ENCODE results near the gene TRIM31.
A peak's percentile ranks its signal among the peaks of the same experiment; 100 is the strongest.
"Not testable (repeated sequence)": the region's sequence is repeated elsewhere in the genome, so short reads cannot be mapped to it uniquely, and the experiment has no call there.

TRIM31 gene

DNA sequence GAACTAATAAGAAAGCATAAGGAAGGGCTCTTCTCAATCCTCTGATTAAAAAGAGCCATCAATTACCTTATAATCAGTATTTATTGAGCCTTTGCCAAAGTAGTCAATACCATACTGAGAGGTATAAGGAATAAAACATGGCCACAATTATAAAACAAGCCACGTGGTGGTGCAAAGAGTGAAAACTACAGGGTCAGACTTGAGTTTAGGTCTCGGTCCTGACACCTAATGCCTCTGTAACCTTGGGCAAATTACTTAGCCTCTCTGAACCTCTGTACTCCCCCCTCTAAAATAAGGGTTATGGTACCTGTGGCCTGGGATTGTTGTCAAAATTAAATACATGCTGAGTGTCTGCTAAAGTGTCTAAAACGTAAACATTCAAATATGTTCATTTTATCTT lies 36.3 kb upstream of the TRIM31 start:
- DNase-seq = no peak

GRCh38 chr6:30147096-30147495 lies 34.2 kb upstream of the TRIM31 start:
- DNase-seq = no peak

GRCh38 chr6:30145818-30146217 lies 32.9 kb upstream of the TRIM31 start:
- no peak for DNase-seq

- no peak for DNase-seq
These were observed 31.9 kb upstream of the TRIM31 start for GRCh38 chr6:30144811-30145210.

DNA sequence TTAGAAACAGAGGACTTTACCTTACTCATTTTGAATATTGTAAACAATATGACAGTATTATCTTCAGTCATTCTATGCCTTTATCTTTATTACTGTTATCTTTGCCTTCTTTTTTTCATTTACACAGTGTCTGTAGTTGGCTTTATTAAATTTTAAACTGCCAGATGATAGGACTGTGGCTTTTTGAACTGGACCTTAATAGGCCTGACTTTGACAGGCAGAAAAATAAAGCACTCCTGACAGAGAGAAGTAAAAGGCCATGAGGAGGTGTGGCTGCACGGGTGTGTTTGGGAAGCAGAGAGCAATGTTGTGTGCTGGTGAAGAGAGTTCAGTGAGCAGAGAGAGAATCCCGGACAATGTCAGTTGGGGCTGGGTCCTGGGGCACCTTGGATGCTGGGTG lies 30.9 kb upstream of the TRIM31 start:
- DNase-seq = no peak

GRCh38 chr6:30142665-30143064 lies 29.8 kb upstream of the TRIM31 start:
- no peak for DNase-seq

GRCh38 chr6:30140240-30140639 lies 27.4 kb upstream of the TRIM31 start:
- DNase-seq = not testable (repeated sequence)

GRCh38 chr6:30136570-30137286 lies 23.8 kb upstream of the TRIM31 start:
- DNase-seq = peak in 1 of 5 donors; percentile 51

GRCh38 chr6:30135757-30136156 lies 22.9 kb upstream of the TRIM31 start, which contains the start of gene TRIM40:
Gene TRIM40, plus strand, starts transcription at chr6:30136140. Its CDS starts 897 bp downstream, at chr6:30137037.
- no peak for DNase-seq

GRCh38 chr6:30135147-30135546 lies 22.3 kb upstream of the TRIM31 start:
- DNase-seq = no peak

GRCh38 chr6:30131947-30132497 lies 19.1 kb upstream of the TRIM31 start:
- no peak for DNase-seq

GRCh38 chr6:30130887-30131862 lies 18.3 kb upstream of the TRIM31 start:
- peak; percentile 35 to 82 (median 63) for DNase-seq

DNA sequence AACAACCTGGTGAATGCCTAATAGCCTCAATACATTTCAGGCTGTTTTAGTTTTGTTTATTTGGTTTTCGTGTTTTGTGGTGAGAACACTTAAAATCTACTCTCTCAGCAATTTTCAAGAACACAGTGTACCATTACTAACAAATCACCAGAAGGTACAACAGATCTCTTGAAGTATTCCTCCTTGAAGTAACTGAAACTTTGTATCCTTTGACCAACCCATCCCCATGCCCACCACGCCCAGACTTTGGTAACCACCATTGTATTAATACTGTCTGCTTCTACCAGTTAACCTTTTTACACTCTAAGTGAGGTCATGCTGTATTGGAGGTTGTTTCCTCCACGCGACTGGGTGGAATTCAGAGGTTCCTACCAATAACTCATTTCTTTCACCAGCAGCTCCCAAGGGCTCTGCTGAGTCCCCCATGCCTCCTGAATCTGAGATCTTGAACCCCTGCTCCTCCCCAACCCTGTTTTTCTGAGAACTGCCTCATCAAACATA lies 17.3 kb upstream of the TRIM31 start:
- DNase-seq = no peak

- no peak for DNase-seq
These were observed 16.6 kb upstream of the TRIM31 start for GRCh38 chr6:30129265-30130178.

GRCh38 chr6:30127238-30128093 lies 14.6 kb upstream of the TRIM31 start:
- no peak for DNase-seq

DNA sequence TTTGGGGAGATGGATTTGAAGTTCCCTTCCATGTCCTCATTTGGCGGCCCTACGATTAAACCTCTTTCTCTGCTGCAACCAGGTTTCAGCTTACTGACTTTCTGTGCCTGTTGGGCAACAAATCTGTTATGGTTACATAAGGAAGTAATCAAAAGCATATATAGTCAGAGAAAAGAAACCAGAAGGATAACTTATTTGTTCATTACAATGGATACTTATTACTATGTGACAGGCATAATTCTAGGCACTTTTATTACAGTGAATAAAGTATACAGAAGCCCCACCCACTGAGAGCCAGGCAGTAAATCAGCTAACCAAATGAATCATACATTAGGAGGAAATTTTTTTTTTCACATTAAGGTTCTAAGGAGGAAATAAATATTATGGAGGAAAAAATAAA lies 9.6 kb upstream of the TRIM31 start:
- no peak for DNase-seq

DNA sequence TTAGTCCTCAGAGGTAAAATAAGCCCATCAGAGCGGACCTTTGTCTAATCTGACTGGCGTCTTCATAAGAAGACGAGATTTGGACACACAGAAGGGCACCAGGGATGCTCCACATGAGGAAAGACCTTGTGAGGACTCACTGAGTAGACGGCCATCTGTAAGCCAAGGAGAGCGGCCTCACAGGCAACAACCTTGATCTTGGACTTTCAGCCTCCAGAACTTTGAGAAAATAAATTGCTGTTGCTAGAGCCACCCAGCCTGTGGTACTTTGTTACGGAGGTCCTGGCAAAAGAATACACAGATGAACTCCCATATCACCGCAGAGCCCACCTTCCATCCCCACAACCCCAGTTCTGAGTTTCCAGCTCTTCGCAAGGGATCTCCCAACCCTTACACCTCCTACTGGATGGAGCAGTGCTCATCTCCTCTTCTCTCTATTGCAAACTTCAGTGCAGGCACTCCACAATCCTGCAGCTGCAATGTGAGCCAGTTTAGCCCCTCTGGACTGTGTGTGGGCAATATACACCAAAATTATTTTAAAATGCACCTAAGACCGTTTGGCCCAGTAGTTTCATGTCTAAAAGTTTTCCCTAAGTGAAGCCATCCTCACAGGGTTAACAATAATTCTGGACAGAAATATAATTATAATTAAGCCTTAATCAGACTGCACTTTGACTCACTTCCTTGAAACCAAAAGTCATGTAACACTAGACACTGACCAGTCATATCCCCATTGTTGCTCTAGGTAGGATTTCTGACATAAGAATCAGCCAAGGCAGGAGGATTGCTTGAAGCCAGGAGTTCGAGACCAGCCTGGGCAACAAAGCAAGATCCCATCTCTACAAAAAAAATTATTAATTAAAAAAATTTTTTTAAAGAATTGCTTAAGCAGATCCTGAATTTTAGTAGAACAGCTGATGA lies 8.8 kb upstream of the TRIM31 start:
- DNase-seq = no peak

- DNase-seq = not testable (repeated sequence)
These were observed 5.8 kb upstream of the TRIM31 start for GRCh38 chr6:30118691-30119090.

- DNase-seq = no peak
These were observed 3.8 kb upstream of the TRIM31 start for GRCh38 chr6:30116724-30117123.

DNA sequence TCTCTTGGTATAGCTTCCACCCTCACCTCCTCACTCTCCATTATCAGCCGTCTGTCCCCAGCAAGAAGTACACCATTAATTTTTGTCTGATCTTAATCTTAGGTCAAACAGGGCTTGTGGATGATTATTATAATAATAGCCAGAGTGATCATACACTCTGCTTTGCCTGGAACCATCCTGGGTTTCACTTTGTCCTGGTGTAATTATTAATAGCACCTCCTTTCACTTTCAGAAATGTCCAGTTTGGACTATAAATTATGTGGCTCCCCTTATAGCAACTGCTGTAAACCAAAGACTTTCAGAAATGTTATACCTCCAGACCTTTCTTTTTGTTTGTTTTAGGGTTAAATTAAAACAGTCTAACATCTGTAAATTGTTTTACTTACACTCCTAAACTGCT lies 951 bp upstream of the TRIM31 start:
- no peak for DNase-seq

All from T-helper 1 cell (primary cell).